Uterus (tissue), 4 donors: ENCODE measurements around the gene SCO1. TPM values are rescaled to one million over a fixed set of nuclear protein-coding genes. Genes with fewer than 3 reads are reported as not detected.

ENCODE experiments used
- DNase-seq, 2 donors: peaks; one replicate each; pipeline ENCODE4 v3.0.0-alpha.2; 2019 to 2020
- H3K27ac ChIP-seq, 2 donors: fragments of 200-600 bp; sonication (generic); 1 replicate in 1 of 2; 2 replicates in 1 of 2; pipeline ENCODE4 v1.5.1; 2016 to 2018
- H3K27me3 ChIP-seq, 2 donors: fragments of 200-600 bp; sonication (generic); one replicate each; pipeline ENCODE4 v1.5.1; 2018 to 2019; ENCODE audit warnings: control low read depth in 1 of 2
- H3K36me3 ChIP-seq, 2 donors: fragments of 200-600 bp; sonication (generic); one replicate each; pipeline ENCODE4 v1.5.1; 2019; ENCODE audit warnings: control low read depth in 1 of 2
- H3K4me1 ChIP-seq, 2 donors: fragments of 200-600 bp; sonication (generic); one replicate each; pipeline ENCODE4 v1.5.1; 2018 to 2019; ENCODE audit warnings: control low read depth in 1 of 2
- H3K4me3 ChIP-seq, 2 donors: fragments of 200-600 bp; sonication (generic); 1 replicate in 1 of 2; 2 replicates in 1 of 2; pipeline ENCODE4 v1.5.1; 2018 to 2019; ENCODE audit warnings: mild to moderate bottlenecking in 1 of 2
- H3K9me3 ChIP-seq, 2 donors: fragments of 200-600 bp; sonication (generic); one replicate each; pipeline ENCODE4 v1.5.1; 2019; ENCODE audit warnings: control low read depth in 1 of 2
- POLR2A ChIP-seq, 2 donors: fragments of 450-650 bp; IDR thresholded peaks; one replicate each; pipeline ENCODE4 v1.6.1; 2016; ENCODE audit warnings: antibody characterized with exemption in 2 of 2, mild to moderate bottlenecking in 1 of 2, moderate library complexity in 1 of 2
- intact Hi-C: fragments of 100-400 bp; cut with DNase I; formaldehyde crosslinking; loops from one replicate; pipeline ENCODE4 v1.15.1; 2023; ENCODE audit warnings: low total_unique reads
- total RNA-seq, 4 donors: library from RNA; depleted of rRNA in 3 of 4; stranded (reverse); fragments of >200 nt in 3 of 4; gene quantifications; one replicate each; pipeline versions ENCODE4 v1.1.0 to v1.2.4, GENCODE V29; 2014 to 2023
- TF ChIP-seq, protein P1 (sequence below), 4 experiments: fragments of 200-600 bp in 2 of 4; fragments of 450-650 bp in 2 of 4; sonication (generic) in 2 of 4; IDR thresholded peaks; one replicate each; pipeline ENCODE4 v1.5.1; 2016 to 2019; ENCODE audit warnings: antibody characterized with exemption in 4 of 4, mild to moderate bottlenecking in 2 of 4, moderate library complexity in 1 of 4
- donor health status: DM: yes; HTN: yes; CAD: no.

Gene SCO1
- total RNA-seq, 4 donors from 2014 or later = 7.4 to 27.0 (median 16.3) TPM

DNA sequence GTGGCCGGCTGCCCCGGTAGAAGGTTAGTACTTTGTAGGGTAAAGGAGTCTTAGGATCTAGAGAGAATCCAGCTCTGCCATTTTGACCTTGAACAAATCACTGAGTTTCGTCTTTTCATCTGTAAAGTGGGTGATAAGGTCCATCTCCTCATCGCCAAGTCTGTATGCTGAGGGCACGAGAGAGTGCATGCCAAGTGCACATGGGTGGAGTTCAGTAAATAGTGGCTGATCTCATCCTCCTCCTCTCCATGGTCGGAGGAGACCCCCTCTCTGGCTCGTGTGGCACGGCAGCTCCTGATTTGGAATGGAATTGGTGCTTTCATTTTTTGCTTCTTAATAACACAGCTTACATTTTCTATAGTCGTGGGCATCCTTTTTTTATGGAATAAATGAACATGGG, 70.9 kb downstream of the SCO1 start:
- TF ChIP-seq, protein P1, sequence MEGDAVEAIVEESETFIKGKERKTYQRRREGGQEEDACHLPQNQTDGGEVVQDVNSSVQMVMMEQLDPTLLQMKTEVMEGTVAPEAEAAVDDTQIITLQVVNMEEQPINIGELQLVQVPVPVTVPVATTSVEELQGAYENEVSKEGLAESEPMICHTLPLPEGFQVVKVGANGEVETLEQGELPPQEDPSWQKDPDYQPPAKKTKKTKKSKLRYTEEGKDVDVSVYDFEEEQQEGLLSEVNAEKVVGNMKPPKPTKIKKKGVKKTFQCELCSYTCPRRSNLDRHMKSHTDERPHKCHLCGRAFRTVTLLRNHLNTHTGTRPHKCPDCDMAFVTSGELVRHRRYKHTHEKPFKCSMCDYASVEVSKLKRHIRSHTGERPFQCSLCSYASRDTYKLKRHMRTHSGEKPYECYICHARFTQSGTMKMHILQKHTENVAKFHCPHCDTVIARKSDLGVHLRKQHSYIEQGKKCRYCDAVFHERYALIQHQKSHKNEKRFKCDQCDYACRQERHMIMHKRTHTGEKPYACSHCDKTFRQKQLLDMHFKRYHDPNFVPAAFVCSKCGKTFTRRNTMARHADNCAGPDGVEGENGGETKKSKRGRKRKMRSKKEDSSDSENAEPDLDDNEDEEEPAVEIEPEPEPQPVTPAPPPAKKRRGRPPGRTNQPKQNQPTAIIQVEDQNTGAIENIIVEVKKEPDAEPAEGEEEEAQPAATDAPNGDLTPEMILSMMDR (IDR thresholded peaks at IDR 0.05) = no peak
- DNase-seq = no peak
- H3K9me3 ChIP-seq = no peaks in the 10 kb centered on the region
- H3K36me3 ChIP-seq = no peaks in the 10 kb centered on the region
- no peaks in the 10 kb centered on the region for H3K27me3 ChIP-seq
- H3K4me1 ChIP-seq = no peaks in the 10 kb centered on the region
- no peak overlapping the region for H3K4me3 ChIP-seq
- no peak overlapping the region for H3K27ac ChIP-seq
- intact Hi-C loops = no loop called here

DNA sequence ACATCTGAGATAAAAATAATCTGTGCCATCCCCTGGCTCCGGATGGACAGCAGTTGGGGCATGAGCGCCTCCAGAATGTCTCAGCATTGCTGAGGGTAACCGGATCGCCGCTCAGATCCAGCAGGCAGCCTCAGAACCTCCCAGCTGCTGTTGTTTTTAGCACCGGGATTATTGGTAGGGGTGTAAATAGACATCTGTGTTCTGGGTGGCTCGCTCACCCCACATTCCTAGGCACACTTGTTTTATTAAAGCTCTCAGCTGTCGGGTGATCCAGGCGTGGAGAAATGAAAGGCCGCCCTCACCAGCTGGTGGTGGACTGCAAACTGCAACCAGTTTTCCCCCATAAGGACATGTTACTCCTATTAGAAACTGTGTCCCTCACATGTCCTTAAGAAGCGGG, 72.4 kb downstream of the SCO1 start:
- TF ChIP-seq, protein P1 (IDR thresholded peaks at IDR 0.05) = no peak
- TF ChIP-seq POLR2A (IDR thresholded peaks at IDR 0.05) = no peak
- Histone ChIP-seq H3K27me3 (no peaks in the 10 kb centered on the region), H3K4me3 (no peak overlapping the region), H3K36me3 (no peaks in the 10 kb centered on the region), H3K27ac (peak overlapping the region in 1 of 2 donors; percentile 3), H3K4me1 (no peaks in the 10 kb centered on the region), H3K9me3 (no peaks in the 10 kb centered on the region)
- intact Hi-C loops = no loop called here
- DNase-seq = no peak

DNA sequence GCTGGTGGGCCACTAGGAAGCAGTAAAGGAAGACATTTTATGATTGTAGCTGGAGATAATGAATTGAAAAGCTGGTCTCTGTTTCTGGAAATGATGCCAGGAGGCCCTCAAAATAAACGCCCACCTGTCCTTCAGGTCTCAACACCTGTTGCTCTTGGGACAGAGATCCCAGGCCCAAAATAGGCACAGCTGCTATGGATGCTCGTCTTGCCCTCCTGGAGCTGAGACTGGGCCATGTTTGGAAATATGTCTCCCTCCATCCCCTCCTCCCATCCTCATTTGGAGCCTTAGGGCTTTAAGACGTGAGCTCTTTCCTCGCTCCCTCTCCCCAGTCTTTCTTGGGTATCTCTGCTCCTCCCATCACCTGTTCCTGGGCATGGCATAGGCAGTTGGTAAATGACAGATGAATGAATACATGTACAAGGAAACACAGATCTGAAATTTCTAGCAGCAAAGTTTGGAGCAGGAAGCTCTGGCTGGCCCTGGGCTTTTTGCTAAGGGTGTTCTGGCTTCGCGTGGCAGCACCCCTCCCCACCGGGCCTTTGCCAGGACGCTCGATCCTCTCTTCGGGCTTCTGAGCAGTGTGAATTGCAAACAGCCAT, 73.5 kb downstream of the SCO1 start:
- intact Hi-C loops = no loop called here

DNA sequence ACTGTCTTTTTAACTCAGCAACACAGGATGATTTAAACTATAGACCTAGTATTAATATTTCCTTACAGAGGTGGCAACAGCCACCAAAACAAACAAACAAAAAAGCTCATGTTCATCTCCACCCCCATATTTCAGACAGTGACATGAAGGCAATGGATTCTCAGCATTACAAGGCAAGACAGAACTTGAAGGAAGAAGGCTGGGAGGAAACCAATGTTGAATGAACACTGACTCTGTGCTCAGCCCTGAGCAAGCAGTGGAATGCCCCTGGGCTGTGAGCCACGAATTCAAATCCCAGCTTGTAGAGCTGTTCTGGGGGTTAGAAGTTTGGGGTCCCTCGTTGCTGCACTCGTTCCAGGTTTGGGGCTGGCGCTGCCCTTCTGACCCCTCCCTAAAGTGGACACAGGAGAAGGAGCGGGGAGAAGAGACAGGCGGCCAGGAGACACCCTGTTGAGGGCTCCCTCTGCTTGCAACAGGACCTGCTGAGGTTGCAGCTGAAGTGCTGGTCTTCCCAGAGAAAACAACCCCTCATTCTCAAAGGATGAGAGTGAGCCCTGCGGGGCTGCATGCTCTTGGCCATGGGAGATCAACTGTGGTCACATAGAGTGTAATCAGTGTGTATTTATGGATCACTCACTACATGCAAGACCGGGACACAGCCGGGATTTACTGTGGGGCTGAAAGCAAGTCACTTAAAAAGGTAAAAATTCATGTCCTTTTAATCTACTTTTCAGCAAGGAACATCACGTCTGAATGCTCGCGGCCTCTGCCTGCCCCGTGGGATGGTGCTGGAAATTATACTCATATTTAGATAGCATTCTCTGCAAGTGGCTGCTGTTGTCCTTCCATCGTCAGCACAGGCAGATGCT, 74.5 kb downstream of the SCO1 start:
- no peak for TF ChIP-seq POLR2A (IDR thresholded peaks at IDR 0.05)
- intact Hi-C loops = no loop called here
- Histone ChIP-seq H3K27me3 (no peaks in the 10 kb centered on the region), H3K9me3 (no peaks in the 10 kb centered on the region), H3K4me3 (no peak overlapping the region), H3K4me1 (no peaks in the 10 kb centered on the region), H3K27ac (no peak overlapping the region), H3K36me3 (no peaks in the 10 kb centered on the region)
- no peak for DNase-seq

More for the DNA sequence above, 73.5 kb downstream of the SCO1 start:
- no peak for DNase-seq
- Histone ChIP-seq H3K27me3 (no peaks in the 10 kb centered on the region), H3K4me3 (no peak overlapping the region), H3K27ac (no peak overlapping the region), H3K4me1 (no peaks in the 10 kb centered on the region), H3K36me3 (no peaks in the 10 kb centered on the region), H3K9me3 (no peaks in the 10 kb centered on the region)
- TF ChIP-seq POLR2A (IDR thresholded peaks at IDR 0.05) = no peak
- TF ChIP-seq, protein P1 (IDR thresholded peaks at IDR 0.05) = no peak

Other genes with a start within 250 kb of the SCO1 start
- not detected for gene MYH4, start 228.0 kb downstream of the SCO1 start, total RNA-seq
- gene MYH1, start 179.0 kb downstream of the SCO1 start, total RNA-seq = under 1 TPM in 1 of 4 donors, not detected in 3; under 0.01 TPM
- 1 to 10 TPM in 1 of 4 donors, under 1 TPM in 1, not detected in 2; 0.35 to 2.0 TPM for gene MYH2, start 147.9 kb downstream of the SCO1 start, total RNA-seq
- 10 to 100 TPM in 1 of 4 donors, 1 to 10 TPM in 2, under 1 TPM in 1; under 0.01 to 11.9 (median 3.1) TPM for gene MYH3, start 40.2 kb downstream of the SCO1 start, total RNA-seq
- gene ADPRM, start 61 bp upstream of the SCO1 start, total RNA-seq = 10 to 100 TPM; 14.0 to 32.6 (median 17.8) TPM
- gene TMEM220, start 32.5 kb upstream of the SCO1 start, total RNA-seq = 10 to 100 TPM in 1 of 4 donors, 1 to 10 TPM in 2, under 1 TPM in 1; 0.59 to 20.1 (median 5.2) TPM
- not detected for gene TMEM238L, start 106.6 kb upstream of the SCO1 start, total RNA-seq
- gene PIRT, start 140.6 kb upstream of the SCO1 start, total RNA-seq = under 1 TPM in 1 of 4 donors, not detected in 3; 0.97 TPM